Transverse colon (tissue), 4 donors: ENCODE data around the gene TECTA.

ENCODE experiments used
- CTCF ChIP-seq, 5 experiments: fragments of 200-600 bp in 3 of 5; fragments of 450-650 bp in 2 of 5; sonication (generic) in 3 of 5; IDR thresholded peaks; 1 replicate in 2 of 5; 2 replicates in 3 of 5; pipeline ENCODE4 v1.5.1; 2016 to 2017; ENCODE audit warnings: antibody characterized with exemption in 5 of 5, inconsistent platforms in 3 of 5, mild to moderate bottlenecking in 2 of 5, moderate library complexity in 1 of 5
- EP300 ChIP-seq: sonication (generic); formaldehyde crosslinking; IDR thresholded peaks from one replicate; pipeline ENCODE4 v1.6.1; 2017; ENCODE audit warnings: antibody characterized with exemption, low read depth
- POLR2A ChIP-seq: fragments of 450-650 bp; IDR thresholded peaks from one replicate; pipeline ENCODE4 v1.6.1; 2016; ENCODE audit warnings: antibody characterized with exemption, mild to moderate bottlenecking, moderate library complexity
- POLR2AphosphoS5 ChIP-seq, 3 donors: sonication (generic); formaldehyde crosslinking; IDR thresholded peaks; one replicate each; pipeline ENCODE4 v1.6.1; 2016; ENCODE audit warnings: antibody characterized with exemption in 3 of 3

- TF ChIP-seq CTCF (IDR thresholded peaks at IDR 0.05) (no peak), POLR2AphosphoS5 (IDR thresholded peaks at IDR 0.05) (no peak), POLR2A (no peak), EP300 (no peak)
Measured at GRCh38 chr11:121228851-121229250, 127.8 kb downstream of the TECTA start.
